ENCODE data around the gene RBM19. TPM values are rescaled to one million over a fixed set of nuclear protein-coding genes. Genes with fewer than 3 reads are reported as not detected.
"Not testable (repeated sequence)": the region's sequence is repeated elsewhere in the genome, so short reads cannot be mapped to it uniquely, and the experiment has no call there.

Gene RBM19
- total RNA-seq, 1 donor from 2014 or later: 36.4 TPM

- H3K27me3 ChIP-seq: peaks cover 4% of the 10 kb centered on the region
- no peaks in the 10 kb centered on the region for H3K4me1 ChIP-seq
- TF ChIP-seq CTCF (IDR thresholded peaks at IDR 0.05): no peak
- no peaks in the 10 kb centered on the region for H3K36me3 ChIP-seq
- H3K27ac ChIP-seq: no peak overlapping the region
- ATAC-seq: no peak
- intact Hi-C loops (cut with DNase I): no loop called here
- H3K9me3 ChIP-seq: no peaks in the 10 kb centered on the region
- no peak overlapping the region for H3K4me3 ChIP-seq
- no peak for DNase-seq
These were observed 40.6 kb upstream of the RBM19 start for GRCh38 chr12:114006482-114007425.

- ATAC-seq: no peak
These were observed 38.3 kb upstream of the RBM19 start for GRCh38 chr12:114004402-114004801.

GRCh38 chr12:114003286-114003685, 37.2 kb upstream of the RBM19 start:
- H3K4me1 ChIP-seq: no peaks in the 10 kb centered on the region
- intact Hi-C loops (cut with DNase I): no loop called here
- no peak overlapping the region for H3K27ac ChIP-seq
- H3K36me3 ChIP-seq: no peaks in the 10 kb centered on the region
- no peak overlapping the region for H3K4me3 ChIP-seq
- ATAC-seq (no peak), DNase-seq (no peak)
- no peak for TF ChIP-seq CTCF (IDR thresholded peaks at IDR 0.05)
- H3K27me3 ChIP-seq: peaks cover 4% of the 10 kb centered on the region
- H3K9me3 ChIP-seq: no peaks in the 10 kb centered on the region

More at GRCh38 chr12:114004402-114004801, 38.3 kb upstream of the RBM19 start:
- H3K9me3 ChIP-seq: no peaks in the 10 kb centered on the region
- no peak overlapping the region for H3K27ac ChIP-seq
- no peak for TF ChIP-seq CTCF (IDR thresholded peaks at IDR 0.05)
- intact Hi-C loops (cut with DNase I): no loop called here
- H3K27me3 ChIP-seq: peaks cover 4% of the 10 kb centered on the region
- H3K4me3 ChIP-seq: no peak overlapping the region
- DNase-seq: no peak
- H3K36me3 ChIP-seq: no peaks in the 10 kb centered on the region
- H3K4me1 ChIP-seq: no peaks in the 10 kb centered on the region

- peaks cover 4% of the 10 kb centered on the region for H3K27me3 ChIP-seq
- DNase-seq: no peak
- TF ChIP-seq CTCF (IDR thresholded peaks at IDR 0.05): no peak
- no peak overlapping the region for H3K4me3 ChIP-seq
- ATAC-seq: no peak
- intact Hi-C loops (cut with DNase I): no loop called here
- H3K9me3 ChIP-seq: no peaks in the 10 kb centered on the region
- no peaks in the 10 kb centered on the region for H3K4me1 ChIP-seq
- H3K36me3 ChIP-seq: no peaks in the 10 kb centered on the region
- no peak overlapping the region for H3K27ac ChIP-seq
These were observed 35.6 kb upstream of the RBM19 start for GRCh38 chr12:114001511-114002340.

- DNase-seq (peak; percentile 33), ATAC-seq (no peak)
- Histone ChIP-seq H3K4me1 (no peaks in the 10 kb centered on the region), H3K36me3 (no peaks in the 10 kb centered on the region), H3K4me3 (no peak overlapping the region), H3K27me3 (peaks cover 4% of the 10 kb centered on the region), H3K9me3 (no peaks in the 10 kb centered on the region), H3K27ac (no peak overlapping the region)
- no peak for TF ChIP-seq CTCF (IDR thresholded peaks at IDR 0.05)
- intact Hi-C loops (cut with DNase I): no loop called here
These were observed 34.7 kb upstream of the RBM19 start for GRCh38 chr12:114000861-114001260.

- H3K27ac ChIP-seq; intact Hi-C loops (cut with DNase I); H3K4me3 ChIP-seq; H3K9me3 ChIP-seq; H3K4me1 ChIP-seq; H3K27me3 ChIP-seq; ATAC-seq; H3K36me3 ChIP-seq: not testable (repeated sequence)
- DNase-seq: peak; percentile 4
These were observed 34.1 kb upstream of the RBM19 start for GRCh38 chr12:114000261-114000660.

All from upper lobe of right lung (tissue), 1 donor.